ENCODE measurements around the gene CHP2. TPM values are rescaled to one million over a fixed set of nuclear protein-coding genes. Genes with fewer than 3 reads are reported as not detected.
"Not testable (repeated sequence)": the region's sequence is repeated elsewhere in the genome, so short reads cannot be mapped to it uniquely, and the experiment has no call there.

Gene CHP2
- total and polyA plus RNA-seq, 3 donors from 2014 or later = 2.4 to 8.0 (median 5.7) TPM

- H3K27me3 ChIP-seq = no peaks in the 10 kb centered on the region
- intact Hi-C loops (cut with DNase I; ENCODE audit: low total_unique reads) = no loop called here
- no peaks in the 10 kb centered on the region for H3K9me3 ChIP-seq
- H3K4me3 ChIP-seq = no peak overlapping the region
- no peaks in the 10 kb centered on the region for H3K4me1 ChIP-seq
- no peaks in the 10 kb centered on the region for H3K36me3 ChIP-seq (ENCODE audit: low read depth, missing control alignments)
- TF ChIP-seq CTCF (IDR thresholded peaks at IDR 0.05) (no peak), POLR2A (IDR thresholded peaks at IDR 0.05) (no peak)
- no peak overlapping the region for H3K27ac ChIP-seq
- WGBS, 2 donors = 78 to 82% methylated on average over 11 to 12 of the region's 12 CpGs
- no peak for DNase-seq
These were observed 25.1 kb upstream of the CHP2 start for GRCh38 chr16:23729503-23730424.

- intact Hi-C loops (cut with DNase I; ENCODE audit: low total_unique reads) = no loop called here
- H3K4me1 ChIP-seq = no peaks in the 10 kb centered on the region
- no peaks in the 10 kb centered on the region for H3K27me3 ChIP-seq
- no peak overlapping the region for H3K4me3 ChIP-seq
- no peak overlapping the region for H3K27ac ChIP-seq
- no peaks in the 10 kb centered on the region for H3K36me3 ChIP-seq (ENCODE audit: low read depth, missing control alignments)
- no peak for TF ChIP-seq CTCF (IDR thresholded peaks at IDR 0.05)
- DNase-seq = no peak
- 77 to 80% methylated on average over 19 of the region's 19 CpGs for WGBS, 2 donors
- no peaks in the 10 kb centered on the region for H3K9me3 ChIP-seq
These were observed 20.5 kb upstream of the CHP2 start for GRCh38 chr16:23734176-23734893.

GRCh38 chr16:23737423-23738028 is 17.3 kb upstream of the CHP2 start:
- H3K9me3 ChIP-seq; H3K27ac ChIP-seq; H3K4me3 ChIP-seq; H3K27me3 ChIP-seq; H3K36me3 ChIP-seq (ENCODE audit: low read depth, missing control alignments); intact Hi-C loops (cut with DNase I; ENCODE audit: low total_unique reads); H3K4me1 ChIP-seq; DNase-seq: not testable (repeated sequence)
- WGBS, 2 donors = 90 to 91% methylated on average over 1 of the region's 1 CpG

- no peaks in the 10 kb centered on the region for H3K36me3 ChIP-seq (ENCODE audit: low read depth, missing control alignments)
- H3K4me1 ChIP-seq = no peaks in the 10 kb centered on the region
- 76 to 95% methylated on average over 1 of the region's 1 CpG for WGBS, 2 donors
- no peak for DNase-seq
- H3K4me3 ChIP-seq = no peak overlapping the region
- intact Hi-C loops (cut with DNase I; ENCODE audit: low total_unique reads) = no loop called here
- no peaks in the 10 kb centered on the region for H3K27me3 ChIP-seq
- H3K27ac ChIP-seq = no peak overlapping the region
- no peaks in the 10 kb centered on the region for H3K9me3 ChIP-seq
- TF ChIP-seq POLR2A (IDR thresholded peaks at IDR 0.05) (no peak), CTCF (IDR thresholded peaks at IDR 0.05) (no peak)
These were observed 15.3 kb upstream of the CHP2 start for GRCh38 chr16:23739516-23739915.

- Histone ChIP-seq H3K36me3 (ENCODE audit: low read depth, missing control alignments) (no peaks in the 10 kb centered on the region), H3K4me1 (no peaks in the 10 kb centered on the region), H3K4me3 (no peak overlapping the region), H3K27me3 (no peaks in the 10 kb centered on the region), H3K9me3 (no peaks in the 10 kb centered on the region), H3K27ac (no peak overlapping the region)
- no peak for TF ChIP-seq POLR2A (IDR thresholded peaks at IDR 0.05)
- TF ChIP-seq CTCF (IDR thresholded peaks at IDR 0.05) = no peak
- DNase-seq = no peak
- intact Hi-C loops (cut with DNase I; ENCODE audit: low total_unique reads) = no loop called here
- WGBS, 2 donors = 30 to 44% methylated on average over 2 of the region's 2 CpGs
These were observed 13.0 kb upstream of the CHP2 start for GRCh38 chr16:23741675-23742303.

Measured in testis (tissue), 3 donors.